Ishikawa (cell line): ENCODE data around the gene SMAD1.

Experiments used
- CEBPB ChIP-seq: IDR thresholded peaks from 2 replicates; pipeline ENCODE4 v1.6.1; 2012
- CREB1 ChIP-seq: IDR thresholded peaks from 2 replicates; pipeline ENCODE4 v1.6.1; 2012; ENCODE audit warnings: low read depth
- EGR1 ChIP-seq: IDR thresholded peaks from 2 replicates; pipeline ENCODE4 v1.6.1; 2012
- EP300 ChIP-seq: IDR thresholded peaks from 2 replicates; pipeline ENCODE4 v1.6.1; 2012; ENCODE audit warnings: borderline replicate concordance
- FOXM1 ChIP-seq: IDR thresholded peaks from 2 replicates; pipeline ENCODE4 v1.6.1; 2012; ENCODE audit warnings: low read depth, borderline replicate concordance
- MAX ChIP-seq: IDR thresholded peaks from 2 replicates; pipeline ENCODE4 v1.6.1; 2012
- NFIC ChIP-seq: IDR thresholded peaks from 2 replicates; pipeline ENCODE4 v1.6.1; 2012
- RAD21 ChIP-seq: IDR thresholded peaks from 2 replicates; pipeline ENCODE4 v1.6.1; 2012; ENCODE audit warnings: low read depth
- REST ChIP-seq: IDR thresholded peaks from 2 replicates; pipeline ENCODE4 v1.6.1; 2012; ENCODE audit warnings: low read depth, mild to moderate bottlenecking
- TAF1 ChIP-seq: IDR thresholded peaks from 2 replicates; pipeline ENCODE4 v1.6.1; 2012; ENCODE audit warnings: low read depth, mild to moderate bottlenecking
- TCF12 ChIP-seq: IDR thresholded peaks from 2 replicates; pipeline ENCODE4 v1.6.1; 2012; ENCODE audit warnings: low read depth
- TEAD4 ChIP-seq: IDR thresholded peaks from 2 replicates; pipeline ENCODE4 v1.6.1; 2012
- USF1 ChIP-seq: IDR thresholded peaks from 2 replicates; pipeline ENCODE4 v1.6.1; 2012
- YY1 ChIP-seq: IDR thresholded peaks from 2 replicates; pipeline ENCODE4 v1.6.1; 2012; ENCODE audit warnings: low read depth
- ZBTB7A ChIP-seq: IDR thresholded peaks from 2 replicates; pipeline ENCODE4 v1.6.1; 2012; ENCODE audit warnings: low read depth

SMAD1 gene

GRCh38 chr4:145525291-145525740 is 43.7 kb downstream of the SMAD1 start:
- TF ChIP-seq USF1 (no peak), YY1 (no peak), NFIC (no peak), CEBPB (no peak), ZBTB7A (no peak), FOXM1 (no peak), RAD21 (no peak), TCF12 (no peak), EP300 (no peak), CREB1 (no peak), TEAD4 (no peak), MAX (no peak), REST (no peak), TAF1 (no peak), EGR1 (no peak)

GRCh38 chr4:145527773-145528172 is 46.1 kb downstream of the SMAD1 start:
- TF ChIP-seq TAF1 (no peak), YY1 (no peak)

GRCh38 chr4:145528601-145529000 is 46.9 kb downstream of the SMAD1 start:
- no peak for TF ChIP-seq USF1
- no peak for TF ChIP-seq TAF1
- no peak for TF ChIP-seq REST
- TF ChIP-seq YY1: no peak
- no peak for TF ChIP-seq FOXM1
- TF ChIP-seq CEBPB: no peak
- no peak for TF ChIP-seq ZBTB7A
- no peak for TF ChIP-seq RAD21
- no peak for TF ChIP-seq TEAD4

- TF ChIP-seq FOXM1: no peak
- no peak for TF ChIP-seq CREB1
- no peak for TF ChIP-seq TEAD4
- no peak for TF ChIP-seq REST
- no peak for TF ChIP-seq YY1
- no peak for TF ChIP-seq TCF12
- no peak for TF ChIP-seq EGR1
- no peak for TF ChIP-seq MAX
- TF ChIP-seq TAF1: no peak
- TF ChIP-seq NFIC: no peak
- no peak for TF ChIP-seq RAD21
- no peak for TF ChIP-seq ZBTB7A
- TF ChIP-seq EP300: no peak
- TF ChIP-seq USF1: no peak
- TF ChIP-seq CEBPB: no peak
Measured at GRCh38 chr4:145530189-145530588, 48.5 kb downstream of the SMAD1 start.
